Endothelial cell of umbilical vein (primary cell): ENCODE data around the gene SPCS1. TPM values are rescaled to one million over a fixed set of nuclear protein-coding genes. Genes with fewer than 3 reads are reported as not detected.
A peak's percentile ranks its signal among the peaks of the same experiment; 100 is the strongest.

Experiments used
- BruUV-seq: library from RNA; stranded (reverse); fragments of 400-500 nt; replicated peaks from 2 replicates; lab custom pipeline; 2021; lab: Mats Ljungman, UMichigan
- CTCF ChIA-PET: fragments of 300-600, 350-600 bp; sonication (Branson Sonifier 250); formaldehyde crosslinking; loops from one replicate; lab custom pipeline; 2021; ENCODE audit warnings: antibody characterized with exemption, inconsistent platforms; lab: Charles Lee
- POLR2A ChIA-PET: fragments of 300-600, 350-600 bp; sonication (Branson Sonifier 250); formaldehyde crosslinking; loops from one replicate; lab custom pipeline; 2021; ENCODE audit warnings: antibody characterized with exemption, inconsistent platforms; lab: Charles Lee
- DNase-seq: peaks from one replicate; pipeline ENCODE4 v3.0.0-alpha.2; 2011; ENCODE audit warnings: low read depth, low spot score
- FAIRE-seq: peaks from 2 replicates; lab custom pipeline; 2011; peaks lifted over from hg19 to GRCh38; lab: Jason Lieb, UNC
- H2AFZ ChIP-seq: 2 replicates; pipeline ENCODE4 v1.6.0; 2012; ENCODE audit warnings: low read depth, low read length, control low read depth, inconsistent platforms
- H3K27ac ChIP-seq: 2 replicates; pipeline ENCODE4 v1.5.1; 2011; ENCODE audit warnings: low read depth, mild to moderate bottlenecking, control low read depth, low read length, moderate library complexity; ENCODE audit not compliant: insufficient read depth
- H3K27me3 ChIP-seq, 2 experiments: 2 replicates each; pipeline versions ENCODE4 v1.6.0 to v1.6.1; 2011; ENCODE audit warnings: low read length in 2 of 2, mixed read lengths in 1 of 2; ENCODE audit not compliant: control insufficient read depth in 2 of 2, insufficient read depth in 2 of 2
- H3K36me3 ChIP-seq, 2 experiments: 2 replicates in 1 of 2; 3 replicates in 1 of 2; pipeline ENCODE4 v1.5.1; 2011; ENCODE audit warnings: low read length in 2 of 2, mild to moderate bottlenecking in 1 of 2, moderate library complexity in 1 of 2; ENCODE audit not compliant: control insufficient read depth in 2 of 2, insufficient read depth in 2 of 2; ENCODE audit errors: extremely low read depth in 1 of 2
- H3K4me1 ChIP-seq: 3 replicates; pipeline ENCODE4 v1.5.1; 2011; ENCODE audit warnings: mild to moderate bottlenecking, low read length; ENCODE audit not compliant: control insufficient read depth, insufficient read depth; ENCODE audit errors: extremely low read depth
- H3K4me2 ChIP-seq: 2 replicates; pipeline ENCODE4 v1.6.1; 2011; ENCODE audit warnings: low read length, control low read depth, mixed read lengths; ENCODE audit not compliant: insufficient read depth
- H3K4me3 ChIP-seq, 3 experiments: fragments of 200-600 bp in 1 of 3; sonication (generic), shearing (Covaris generic) in 1 of 3; replicated peaks in 1 of 3; 2 replicates each; pipeline ENCODE4 v1.5.1; 2011 to 2016; ENCODE audit warnings: control low read depth in 3 of 3, low read length in 3 of 3, mild to moderate bottlenecking in 2 of 3, inconsistent platforms in 1 of 3, low read depth in 1 of 3, moderate library complexity in 1 of 3; ENCODE audit not compliant: insufficient read depth in 1 of 3
- H3K79me2 ChIP-seq: 2 replicates; pipeline ENCODE4 v1.6.0; 2012; ENCODE audit warnings: low read length, inconsistent platforms; ENCODE audit not compliant: control insufficient read depth, insufficient read depth
- H3K9ac ChIP-seq: replicated peaks from 2 replicates; pipeline ENCODE3; 2011; ENCODE audit warnings: low read length, control low read depth; ENCODE audit not compliant: insufficient read depth; ENCODE audit errors: extremely low read depth
- H3K9me1 ChIP-seq: replicated peaks from 3 replicates; pipeline ENCODE4 v1.6.0; 2011; ENCODE audit warnings: mild to moderate bottlenecking, low read length; ENCODE audit not compliant: control insufficient read depth, insufficient read depth; ENCODE audit errors: extremely low read depth
- H3K9me3 ChIP-seq: replicated peaks from 2 replicates; pipeline ENCODE4 v1.5.1; 2012; ENCODE audit warnings: low read length, inconsistent platforms; ENCODE audit not compliant: control insufficient read depth, insufficient read depth
- H4K20me1 ChIP-seq: replicated peaks from 2 replicates; pipeline ENCODE3; 2011; ENCODE audit warnings: mild to moderate bottlenecking, low read length; ENCODE audit not compliant: control insufficient read depth, insufficient read depth; ENCODE audit errors: extremely low read depth
- EZH2 ChIP-seq: IDR thresholded peaks from 2 replicates; pipeline ENCODE4 v1.6.1; 2012; ENCODE audit warnings: borderline replicate concordance, low read depth, mild to moderate bottlenecking, moderate library complexity, low read length, inconsistent platforms; ENCODE audit not compliant: severe bottlenecking
- FOS ChIP-seq: IDR thresholded peaks from 2 replicates; pipeline ENCODE4 v1.6.1; 2011; ENCODE audit warnings: mild to moderate bottlenecking, low read length, moderate library complexity, borderline replicate concordance; ENCODE audit not compliant: insufficient read depth
- GATA2 ChIP-seq: IDR thresholded peaks from 2 replicates; pipeline ENCODE4 v1.7.0; 2011; ENCODE audit warnings: low read depth, mild to moderate bottlenecking, moderate library complexity, mixed read lengths, low read length; ENCODE audit not compliant: insufficient read length, insufficient read depth
- JUN ChIP-seq: IDR thresholded peaks from 2 replicates; pipeline ENCODE4 v1.6.1; 2011; ENCODE audit warnings: borderline replicate concordance, low read depth; ENCODE audit not compliant: insufficient read length, insufficient read depth
- MYC ChIP-seq: IDR thresholded peaks from one replicate; pipeline ENCODE4 v1.6.1; 2011; ENCODE audit warnings: mild to moderate bottlenecking, low read depth, low read length
- POLR2AphosphoS5 ChIP-seq: IDR thresholded peaks from 2 replicates; pipeline ENCODE4 v1.6.1; 2012; ENCODE audit warnings: low read depth, mild to moderate bottlenecking, control low read depth, low read length, moderate library complexity; ENCODE audit not compliant: insufficient read depth
- dilution Hi-C: fragments of 300-500 bp; cut with MboI; formaldehyde crosslinking; loops from one replicate; pipeline ENCODE4 v1.15.0; 2019; ENCODE audit warnings: low sequenced_read_pairs; ENCODE audit not compliant: extremely low pct_ligation_motif_present
- intact Hi-C: fragments of 100-400 bp; cut with micrococcal nuclease; formaldehyde crosslinking; loops from one replicate; pipeline ENCODE4 v1.10.0; 2022
- polyA plus RNA-seq, 4 experiments: library from polyadenylated mRNA; depleted of rRNA in 3 of 4; stranded (reverse) in 3 of 4; unstranded in 1 of 4; fragments of >200 nt; gene quantifications; 2 replicates each; pipeline versions ENCODE4 v1.2.1 to v1.2.3, GENCODE V29; 2011 to 2012; ENCODE audit warnings: missing spikeins in 1 of 4
- total RNA-seq: library from RNA; stranded (reverse); gene quantifications from 2 replicates; pipeline ENCODE4 v1.2.3, GENCODE V29; 2021

SPCS1 gene
- total and polyA plus RNA-seq, 2 donors (not counting 3 experiments of a cell fraction or from before 2014, with no cell fraction given): 100 to 240 TPM

- Histone ChIP-seq H3K36me3 (peaks cover 0 to 11% of the 10 kb centered on the region in 2 experiments), H3K4me3 (peak overlapping the region; percentile 62 to 94 (median 92)), H3K4me1 (peaks cover 17% of the 10 kb centered on the region), H2AFZ (peak overlapping the region; percentile 100), H3K9me1 (no peaks in the 10 kb centered on the region), H3K9me3 (no peaks in the 10 kb centered on the region), H3K27me3 (no peaks in the 10 kb centered on the region), H3K27ac (peak overlapping the region; percentile 57), H4K20me1 (no peaks in the 10 kb centered on the region), H3K9ac (peak overlapping the region; percentile 90), H3K79me2 (peaks cover 48% of the 10 kb centered on the region), H3K4me2 (peak overlapping the region; percentile 89)
- intact Hi-C loops: loop anchor here (2.0 kb wide), 1 partner anchor 18 kb away; the partner anchor contains the start of gene GNL3
- TF ChIP-seq JUN: no peak
- no peak for TF ChIP-seq POLR2AphosphoS5
- TF ChIP-seq MYC: no peak
- no peak for TF ChIP-seq GATA2
- TF ChIP-seq FOS: no peak
- TF ChIP-seq EZH2: no peak
- dilution Hi-C loops: no loop called here
- DNase-seq: peak; percentile 36
- CTCF ChIA-PET: interaction anchor here (1.2 kb wide), 1 partner anchor 12 kb away, joined by 3 read pairs; no protein-coding TSS in a partner anchor
- POLR2A ChIA-PET: interaction anchor here (0.8 to 1.2 kb wide), 2 partner anchors 11 to 38 kb away, joined by 3 to 4 read pairs; no protein-coding TSS in a partner anchor
- FAIRE-seq: peak; percentile 78
- TSS peak; percentile 35 for BruUV-seq
Measured at GRCh38 chr3:52704611-52705437, 1.1 kb upstream of the SPCS1 start.
